NT2/D1 (cell line): Measurements from ENCODE around the gene SEL1L2.

Source experiments
- DNase-seq: peaks from one replicate; pipeline ENCODE4 v3.0.0-alpha.2; 2011; ENCODE audit warnings: low read depth, low spot score
- H3K27me3 ChIP-seq: 2 replicates; pipeline ENCODE4 v1.6.0; 2011; ENCODE audit warnings: mild to moderate bottlenecking; ENCODE audit not compliant: insufficient read length, insufficient read depth
- H3K36me3 ChIP-seq: 2 replicates; pipeline ENCODE4 v1.6.1; 2011; ENCODE audit warnings: mild to moderate bottlenecking, low read length, mixed read lengths; ENCODE audit not compliant: insufficient read depth, insufficient read length
- H3K4me1 ChIP-seq: 2 replicates; pipeline ENCODE4 v1.5.1; 2011; ENCODE audit not compliant: insufficient read depth, insufficient read length
- H3K4me3 ChIP-seq: 2 replicates; pipeline ENCODE4 v1.5.1; 2011; ENCODE audit warnings: low read depth; ENCODE audit not compliant: insufficient read length
- H3K9ac ChIP-seq: 2 replicates; pipeline ENCODE4 v1.6.0; 2011; ENCODE audit warnings: low read depth; ENCODE audit not compliant: insufficient read length
- H3K9me3 ChIP-seq: 2 replicates; pipeline ENCODE4 v1.5.1; 2011; ENCODE audit warnings: mild to moderate bottlenecking, low read length; ENCODE audit not compliant: insufficient read depth
- SUZ12 ChIP-seq: IDR thresholded peaks from 2 replicates; pipeline ENCODE4 v1.6.1; 2011; ENCODE audit not compliant: insufficient read length, insufficient read depth; ENCODE audit errors: extremely low read depth
- YY1 ChIP-seq: IDR thresholded peaks from 2 replicates; pipeline ENCODE4 v1.6.1; 2011; ENCODE audit not compliant: insufficient read length, insufficient read depth
- ZNF274 ChIP-seq: IDR thresholded peaks from 2 replicates; pipeline ENCODE4 v1.6.1; 2011; ENCODE audit warnings: mild to moderate bottlenecking, low read depth, low read length

Gene SEL1L2

GRCh38 chr20:13929836-13930235 is 60.6 kb downstream of the SEL1L2 start:
- DNase-seq = no peak
- H3K36me3 ChIP-seq = no peaks in the 10 kb centered on the region
- TF ChIP-seq YY1 = no peak
- TF ChIP-seq ZNF274 = no peak
- TF ChIP-seq SUZ12 = no peak
- H3K4me3 ChIP-seq = no peak overlapping the region
- no peak overlapping the region for H3K9ac ChIP-seq
- no peaks in the 10 kb centered on the region for H3K4me1 ChIP-seq
- no peaks in the 10 kb centered on the region for H3K9me3 ChIP-seq
- no peaks in the 10 kb centered on the region for H3K27me3 ChIP-seq

- H3K27me3 ChIP-seq = no peaks in the 10 kb centered on the region
- H3K4me3 ChIP-seq = no peak overlapping the region
- H3K36me3 ChIP-seq = no peaks in the 10 kb centered on the region
- no peaks in the 10 kb centered on the region for H3K4me1 ChIP-seq
- no peak overlapping the region for H3K9ac ChIP-seq
- TF ChIP-seq ZNF274 (no peak), SUZ12 (no peak), YY1 (no peak)
- H3K9me3 ChIP-seq = no peaks in the 10 kb centered on the region
- DNase-seq = no peak
Measured at GRCh38 chr20:13928901-13929300, 61.5 kb downstream of the SEL1L2 start.

- Histone ChIP-seq H3K36me3 (no peaks in the 10 kb centered on the region), H3K4me1 (no peaks in the 10 kb centered on the region), H3K4me3 (no peak overlapping the region), H3K9me3 (no peaks in the 10 kb centered on the region), H3K27me3 (no peaks in the 10 kb centered on the region), H3K9ac (no peak overlapping the region)
- no peak for DNase-seq
- TF ChIP-seq ZNF274 = no peak
- no peak for TF ChIP-seq SUZ12
- no peak for TF ChIP-seq YY1
Measured at GRCh38 chr20:13927171-13927570, 63.2 kb downstream of the SEL1L2 start.

- Histone ChIP-seq H3K9ac (no peak overlapping the region), H3K4me1 (no peaks in the 10 kb centered on the region), H3K4me3 (no peak overlapping the region), H3K9me3 (no peaks in the 10 kb centered on the region), H3K36me3 (no peaks in the 10 kb centered on the region), H3K27me3 (no peaks in the 10 kb centered on the region)
- no peak for DNase-seq
- TF ChIP-seq SUZ12 (no peak), ZNF274 (no peak), YY1 (no peak)
Measured at GRCh38 chr20:13922241-13922640, 68.2 kb downstream of the SEL1L2 start.

DNA sequence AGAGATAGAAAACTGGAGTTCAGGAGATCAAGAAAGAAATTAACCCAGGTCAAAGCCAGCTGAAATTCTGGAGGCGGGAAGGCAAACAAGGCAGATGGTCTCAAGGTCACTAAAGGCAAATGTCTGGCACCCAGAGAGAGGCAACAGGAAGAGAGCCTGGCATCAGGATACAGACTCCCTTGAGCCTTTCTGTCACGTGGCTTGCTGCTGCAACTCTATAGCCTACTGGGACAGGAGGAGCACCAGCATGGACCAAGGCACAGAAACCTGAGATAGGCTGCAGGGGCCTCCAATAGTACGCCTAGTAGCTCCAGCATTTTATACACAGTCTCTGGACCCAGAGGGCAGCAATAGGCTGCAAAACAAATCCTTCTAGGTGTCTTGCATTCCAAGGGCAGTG is 75.1 kb downstream of the SEL1L2 start:
- H3K36me3 ChIP-seq = no peaks in the 10 kb centered on the region
- no peaks in the 10 kb centered on the region for H3K4me1 ChIP-seq
- no peak overlapping the region for H3K4me3 ChIP-seq
- no peaks in the 10 kb centered on the region for H3K27me3 ChIP-seq
- no peaks in the 10 kb centered on the region for H3K9me3 ChIP-seq
- H3K9ac ChIP-seq = no peak overlapping the region
- no peak for DNase-seq
- TF ChIP-seq SUZ12 = no peak
- no peak for TF ChIP-seq YY1
- no peak for TF ChIP-seq ZNF274

DNA sequence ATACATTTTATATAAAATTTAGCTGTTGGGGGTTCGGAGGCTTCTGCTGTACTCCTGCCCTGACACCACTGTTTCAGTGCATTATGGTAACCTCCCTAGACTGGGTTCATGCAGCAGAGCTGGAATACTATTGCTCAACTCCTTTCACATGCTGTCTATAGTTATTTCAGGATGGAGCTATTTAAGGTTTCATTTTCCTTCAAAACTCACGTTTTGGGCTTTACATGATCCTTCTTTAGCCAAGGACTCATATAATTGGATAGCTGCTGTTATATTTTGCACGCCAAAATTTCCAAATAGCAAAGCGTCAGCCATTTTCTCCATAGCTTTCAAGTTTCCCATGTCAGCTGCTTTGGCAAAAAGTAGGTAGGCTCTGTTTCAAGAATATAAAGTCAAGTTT is 76.8 kb downstream of the SEL1L2 start:
- no peak for TF ChIP-seq ZNF274
- no peak for TF ChIP-seq SUZ12
- no peak for TF ChIP-seq YY1
- H3K36me3 ChIP-seq = no peaks in the 10 kb centered on the region
- no peak overlapping the region for H3K4me3 ChIP-seq
- no peaks in the 10 kb centered on the region for H3K4me1 ChIP-seq
- no peak overlapping the region for H3K9ac ChIP-seq
- no peaks in the 10 kb centered on the region for H3K9me3 ChIP-seq
- no peak for DNase-seq
- no peaks in the 10 kb centered on the region for H3K27me3 ChIP-seq

DNA sequence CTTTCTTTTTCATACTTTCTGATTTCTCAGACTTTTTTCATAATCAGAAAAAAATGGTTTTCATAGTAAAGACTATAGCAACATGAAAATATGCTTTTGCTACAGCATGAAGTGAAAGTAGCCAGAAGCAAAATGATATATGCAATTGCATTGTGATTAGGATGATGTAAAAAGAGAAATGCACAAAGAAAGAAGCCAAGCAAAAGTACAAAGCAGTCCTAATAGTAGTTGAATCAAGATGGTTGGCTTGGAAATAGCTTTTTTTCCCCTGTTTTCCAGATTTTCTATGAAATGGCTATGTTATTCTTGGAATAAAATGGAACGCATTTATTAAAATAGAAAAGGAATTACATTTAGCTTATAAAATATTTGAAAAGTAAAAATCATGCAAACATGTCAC is 77.3 kb downstream of the SEL1L2 start:
- Histone ChIP-seq H3K9me3 (no peaks in the 10 kb centered on the region), H3K36me3 (no peaks in the 10 kb centered on the region), H3K4me1 (no peaks in the 10 kb centered on the region), H3K4me3 (no peak overlapping the region), H3K27me3 (no peaks in the 10 kb centered on the region), H3K9ac (no peak overlapping the region)
- DNase-seq = no peak
- TF ChIP-seq SUZ12 (no peak), YY1 (no peak), ZNF274 (no peak)

- no peak for DNase-seq
- H3K9ac ChIP-seq = no peak overlapping the region
- no peaks in the 10 kb centered on the region for H3K27me3 ChIP-seq
- TF ChIP-seq YY1 = no peak
- TF ChIP-seq SUZ12 = no peak
- no peak for TF ChIP-seq ZNF274
- H3K36me3 ChIP-seq = no peaks in the 10 kb centered on the region
- no peaks in the 10 kb centered on the region for H3K9me3 ChIP-seq
- H3K4me1 ChIP-seq = no peaks in the 10 kb centered on the region
- no peak overlapping the region for H3K4me3 ChIP-seq
Measured at GRCh38 chr20:13910492-13910891, 79.9 kb downstream of the SEL1L2 start.
